Loucy (cell line): ENCODE measurements around the gene SH3RF2.

Experiments used
- CTCF ChIP-seq: fragments of 200-600 bp; sonication (generic); conservative IDR thresholded peaks from 2 replicates; pipeline ENCODE4 v1.5.1; 2014; ENCODE audit warnings: mild to moderate bottlenecking, antibody characterized with exemption, low read length
- EZH2phosphoT487 ChIP-seq: fragments of 200-600 bp; IDR thresholded peaks from 2 replicates; pipeline ENCODE4 v1.6.1; 2018; ENCODE audit warnings: antibody characterized with exemption, mild to moderate bottlenecking, moderate library complexity, borderline replicate concordance

- TF ChIP-seq CTCF, result no peak
- no peak for TF ChIP-seq EZH2phosphoT487
Observed at GRCh38 chr5:145902421-145902820, 34.0 kb upstream of the SH3RF2 start.
